HepG2 (cell line): ENCODE data around the gene AFAP1. TPM values are rescaled to one million over a fixed set of nuclear protein-coding genes. Genes with fewer than 3 reads are reported as not detected.

Source experiments
- ATAC-seq: fragments of 200-7000 bp; cut with Tn5 transposase; 3 replicates; pipeline ENCODE4 v1.9.1; 2020; ENCODE audit warnings: mild to moderate bottlenecking, moderate library complexity
- BruUV-seq: library from RNA; stranded (reverse); fragments of 400-500 nt; replicated peaks from 2 replicates; lab custom pipeline; 2021; lab: Mats Ljungman, UMichigan
- CTCF ChIA-PET: fragments of 300-600 bp; formaldehyde crosslinking; extraction: SDS; loops from one replicate; lab custom pipeline; 2021; ENCODE audit warnings: low total read pairs, inconsistent platforms, low intra/inter-chr PET ratio; lab: Yijun Ruan, JAX
- POLR2A ChIA-PET: fragments of 350-600 bp; sonication (Branson Sonifier 250); formaldehyde crosslinking; loops from one replicate; lab custom pipeline; 2020; ENCODE audit warnings: antibody characterized with exemption, inconsistent platforms; lab: Yijun Ruan, JAX
- DNase-seq: peaks from one replicate; pipeline ENCODE4 v3.0.0-alpha.2; 2015; ENCODE audit warnings: low spot score
- FAIRE-seq: peaks from 3 replicates; lab custom pipeline; 2011; peaks lifted over from hg19 to GRCh38; lab: Jason Lieb, UNC
- H2AFZ ChIP-seq: one replicate; pipeline ENCODE4 v1.6.1; 2011; ENCODE audit warnings: low read length, inconsistent platforms
- H3K27ac ChIP-seq: fragments of 300-600 bp; 3 replicates; pipeline ENCODE4 v1.8.0; 2011; ENCODE audit warnings: mixed run types, mild to moderate bottlenecking, mixed read lengths, low read length, inconsistent platforms; ENCODE audit not compliant: insufficient read depth; ENCODE audit errors: extremely low read length
- H3K27me3 ChIP-seq, 2 experiments: fragments of 200-600 bp in 1 of 2; 2 replicates in 1 of 2; 3 replicates in 1 of 2; pipeline versions ENCODE4 v1.6.0 to v1.8.0; 2011; ENCODE audit warnings: low read length in 2 of 2, mild to moderate bottlenecking in 2 of 2, moderate library complexity in 2 of 2, inconsistent platforms in 1 of 2; ENCODE audit not compliant: insufficient read depth in 2 of 2, control insufficient read depth in 1 of 2
- H3K36me3 ChIP-seq, 2 experiments: fragments of 200-600 bp in 1 of 2; replicated peaks in 1 of 2; 2 replicates in 1 of 2; 3 replicates in 1 of 2; pipeline versions ENCODE4 v1.5.1 to v1.8.0; 2011; ENCODE audit warnings: low read length in 2 of 2, inconsistent platforms in 1 of 2; ENCODE audit not compliant: insufficient read depth in 2 of 2, control insufficient read depth in 1 of 2
- H3K4me1 ChIP-seq: 2 replicates; pipeline ENCODE4 v1.5.1; 2012; ENCODE audit warnings: low read length, inconsistent platforms; ENCODE audit not compliant: insufficient read depth
- H3K4me2 ChIP-seq: 2 replicates; pipeline ENCODE4 v1.6.0; 2011; ENCODE audit warnings: low read depth, low read length, inconsistent platforms
- H3K4me3 ChIP-seq, 3 experiments: fragments of 200-600 bp in 1 of 3; sonication (generic), shearing (Covaris generic) in 1 of 3; replicated peaks in 1 of 3; 2 replicates each; pipeline ENCODE4 v1.5.1; 2011 to 2016; ENCODE audit warnings: low read length in 3 of 3, inconsistent platforms in 2 of 3, low read depth in 2 of 3, mild to moderate bottlenecking in 2 of 3, control low read depth in 1 of 3, mixed read lengths in 1 of 3; ENCODE audit not compliant: insufficient read depth in 1 of 3
- H3K79me2 ChIP-seq: one replicate; pipeline ENCODE4 v1.6.1; 2011; ENCODE audit warnings: low read length, inconsistent platforms; ENCODE audit not compliant: insufficient read depth
- H3K9ac ChIP-seq: 2 replicates; pipeline ENCODE4 v1.6.0; 2011; ENCODE audit warnings: mild to moderate bottlenecking, low read depth, low read length, inconsistent platforms; ENCODE audit not compliant: insufficient read depth
- H3K9me3 ChIP-seq: 2 replicates; pipeline ENCODE4 v1.5.1; 2012; ENCODE audit warnings: mild to moderate bottlenecking, low read length
- H4K20me1 ChIP-seq: 2 replicates; pipeline ENCODE4 v1.6.0; 2011; ENCODE audit warnings: inconsistent platforms, mild to moderate bottlenecking, low read length, moderate library complexity; ENCODE audit not compliant: insufficient read depth
- MIER3 ChIP-seq: IDR thresholded peaks from 2 replicates; pipeline ENCODE4 v1.6.1; 2016; ENCODE audit warnings: missing compliant biosample characterization, borderline replicate concordance
- PHF21A ChIP-seq: sonication (generic); formaldehyde crosslinking; IDR thresholded peaks from 2 replicates; pipeline ENCODE4 v1.5.0; 2020; ENCODE audit warnings: mild to moderate bottlenecking, missing genetic modification reagents
- POLR2G ChIP-seq: fragments of 200-400 bp; formaldehyde crosslinking; IDR thresholded peaks from 2 replicates; pipeline ENCODE4 v1.6.1; 2018; ENCODE audit warnings: mild to moderate bottlenecking, low read depth, low read length, moderate library complexity
- RBFOX2 ChIP-seq: fragments of 200-400 bp; formaldehyde crosslinking; IDR thresholded peaks from 2 replicates; pipeline ENCODE4 v1.6.1; 2017; ENCODE audit warnings: low read depth, mild to moderate bottlenecking, low read length
- RFX5 ChIP-seq: IDR thresholded peaks from 2 replicates; pipeline ENCODE4 v1.6.1; 2011; ENCODE audit warnings: low read depth, low read length, improper control_type of control experiment
- SP140L ChIP-seq: sonication (generic); formaldehyde crosslinking; IDR thresholded peaks from 2 replicates; pipeline ENCODE4 v1.4.0; 2020; ENCODE audit warnings: missing genetic modification reagents, borderline replicate concordance
- ZMYM4 ChIP-seq: sonication (generic); formaldehyde crosslinking; IDR thresholded peaks from 2 replicates; pipeline ENCODE4 v1.8.1; 2023; ENCODE audit warnings: mild to moderate bottlenecking, missing genetic modification reagents
- ZNF160 ChIP-seq: sonication (generic); formaldehyde crosslinking; IDR thresholded peaks from 2 replicates; pipeline ENCODE4 v1.8.0; 2022; ENCODE audit warnings: mild to moderate bottlenecking, inconsistent platforms, missing genetic modification reagents
- ZNF343 ChIP-seq: sonication (generic); formaldehyde crosslinking; IDR thresholded peaks from 2 replicates; pipeline ENCODE4 v1.4.0; 2020; ENCODE audit warnings: mild to moderate bottlenecking, missing genetic modification reagents
- ZNF878 ChIP-seq: sonication (generic); formaldehyde crosslinking; IDR thresholded peaks from 2 replicates; pipeline ENCODE4 v1.8.1; 2023; ENCODE audit warnings: mild to moderate bottlenecking, missing genetic modification reagents, moderate library complexity
- WGBS: methylation state at CpG from one replicate; pipeline ENCODE4 v1.1.6; 2017; ENCODE audit warnings: low lambda C conversion rate; 5-methylcytosine and 5-hydroxymethylcytosine counted together
- in situ Hi-C: cut with HindIII; loops from 2 replicates; pipeline ENCODE4 v1.10.0; 2017; ENCODE audit warnings: low pct_unique_long_range_greater_than_20kb; ENCODE audit not compliant: extremely low pct_ligation_motif_present
- intact Hi-C: fragments of 100-400 bp; cut with micrococcal nuclease; formaldehyde crosslinking; loops from one replicate; pipeline ENCODE4 v1.10.0; 2022; ENCODE audit not compliant: unreplicated experiment
- polyA plus RNA-seq, 8 experiments: library from polyadenylated mRNA; depleted of rRNA in 3 of 8; stranded (reverse) in 7 of 8; unstranded in 1 of 8; fragments of >200 nt; fragmentation: Illumina TruSeq in 4 of 8; extraction: Trizol in 4 of 8; gene quantifications; 2 replicates each; pipeline versions ENCODE4 v1.2.1 to v1.2.3, GENCODE V29; 2011 to 2016; ENCODE audit warnings: low read depth in 4 of 8, missing spikeins in 1 of 8, mixed read lengths in 1 of 8; ENCODE audit not compliant: insufficient read depth in 1 of 8
- total RNA-seq, 5 experiments: library from RNA; depleted of rRNA; stranded (reverse); fragments of >200 nt; fragmentation: Illumina TruSeq; extraction: Trizol; gene quantifications; 2 replicates each; pipeline ENCODE4 v1.2.3, GENCODE V29; 2016; ENCODE audit warnings: low read depth in 1 of 5
- TF ChIP-seq, protein P1 (sequence below): sonication (generic); formaldehyde crosslinking; IDR thresholded peaks from 2 replicates; pipeline ENCODE4 v1.8.0; 2022; ENCODE audit warnings: low read depth, missing genetic modification reagents
- TF ChIP-seq, protein P2 (sequence below): sonication (generic); formaldehyde crosslinking; IDR thresholded peaks from 2 replicates; pipeline ENCODE4 v1.8.1; 2023; ENCODE audit warnings: mild to moderate bottlenecking, missing genetic modification reagents
- TF ChIP-seq, protein P3 (sequence below): sonication (generic); formaldehyde crosslinking; IDR thresholded peaks from 2 replicates; pipeline ENCODE4 v1.4.0; 2020; ENCODE audit warnings: missing genetic modification reagents, mild to moderate bottlenecking, borderline replicate concordance

The AFAP1 gene
- total and polyA plus RNA-seq, 2 of the 13 experiments (the other 11 are each of a cell fraction or from before 2014, with no cell fraction given), result 2.5 TPM

DNA sequence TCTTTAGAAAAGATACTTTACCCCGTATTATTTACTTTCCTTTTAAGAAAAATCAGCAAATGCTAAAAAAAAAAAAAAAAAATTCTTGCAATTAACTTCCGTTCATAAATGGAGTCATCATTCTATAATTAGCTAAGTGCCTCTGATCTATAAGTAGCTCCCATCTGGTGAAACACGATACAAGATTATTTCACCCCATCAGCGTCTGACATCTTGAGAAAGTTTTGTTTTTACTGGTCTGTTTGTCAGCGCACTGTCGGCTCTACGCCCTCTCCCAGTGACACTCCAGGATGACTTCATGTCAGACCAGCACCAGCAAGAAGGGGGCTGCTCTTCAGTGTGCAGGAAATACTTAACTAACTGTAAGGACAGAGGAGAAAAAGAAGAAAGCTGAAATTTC is 108.3 kb downstream of the AFAP1 start:
- ChIA-PET CTCF (no interaction called here), POLR2A (no interaction called here)

DNA sequence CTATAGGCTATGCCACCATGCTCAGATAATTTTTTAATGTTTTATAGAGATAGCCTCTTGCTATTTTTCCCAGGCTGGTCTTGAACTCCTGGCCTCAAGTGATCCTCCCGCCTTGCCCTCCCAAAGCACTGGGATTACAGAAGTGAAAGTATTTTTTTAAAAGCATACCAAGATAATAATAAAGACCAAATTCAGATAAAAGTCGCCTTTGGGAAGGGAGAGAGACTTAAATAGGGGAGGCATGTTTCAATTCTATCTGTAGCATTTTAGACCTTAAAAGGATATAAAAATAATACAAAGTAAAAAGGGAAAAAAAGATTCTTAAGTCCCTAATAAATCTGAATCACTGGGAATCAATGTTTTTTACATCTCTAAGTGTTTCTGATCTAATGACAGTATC is 108.9 kb downstream of the AFAP1 start:
- no peaks in the 10 kb centered on the region for H3K79me2 ChIP-seq
- no peak overlapping the region for H3K27ac ChIP-seq
- no TSS peak for BruUV-seq
- FAIRE-seq, result no peak
- H3K9ac ChIP-seq, result no peak overlapping the region
- peaks cover 0 to 2% of the 10 kb centered on the region in 2 experiments; a peak in 3 of 5 replicates for H3K36me3 ChIP-seq
- ATAC-seq, result no peak
- in situ Hi-C loops, result no loop called here
- TF ChIP-seq RBFOX2 (no peak), RFX5 (no peak), ZNF878 (CRISPR knock-in tag) (no peak), ZNF343 (CRISPR knock-in tag) (no peak), ZMYM4 (no peak), SP140L (CRISPR knock-in tag) (no peak), POLR2G (no peak)
- TF ChIP-seq, protein P1, sequence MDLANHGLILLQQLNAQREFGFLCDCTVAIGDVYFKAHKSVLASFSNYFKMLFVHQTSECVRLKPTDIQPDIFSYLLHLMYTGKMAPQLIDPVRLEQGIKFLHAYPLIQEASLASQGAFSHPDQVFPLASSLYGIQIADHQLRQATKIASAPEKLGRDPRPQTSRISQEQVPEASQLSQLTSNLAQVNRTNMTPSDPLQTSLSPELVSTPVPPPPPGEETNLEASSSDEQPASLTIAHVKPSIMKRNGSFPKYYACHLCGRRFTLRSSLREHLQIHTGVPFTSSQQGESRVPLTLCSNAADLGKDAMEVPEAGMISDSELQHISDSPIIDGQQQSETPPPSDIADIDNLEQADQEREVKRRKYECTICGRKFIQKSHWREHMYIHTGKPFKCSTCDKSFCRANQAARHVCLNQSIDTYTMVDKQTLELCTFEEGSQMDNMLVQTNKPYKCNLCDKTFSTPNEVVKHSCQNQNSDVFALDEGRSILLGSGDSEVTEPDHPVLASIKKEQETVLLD (CRISPR knock-in tag), result no peak
- TF ChIP-seq, protein P2, sequence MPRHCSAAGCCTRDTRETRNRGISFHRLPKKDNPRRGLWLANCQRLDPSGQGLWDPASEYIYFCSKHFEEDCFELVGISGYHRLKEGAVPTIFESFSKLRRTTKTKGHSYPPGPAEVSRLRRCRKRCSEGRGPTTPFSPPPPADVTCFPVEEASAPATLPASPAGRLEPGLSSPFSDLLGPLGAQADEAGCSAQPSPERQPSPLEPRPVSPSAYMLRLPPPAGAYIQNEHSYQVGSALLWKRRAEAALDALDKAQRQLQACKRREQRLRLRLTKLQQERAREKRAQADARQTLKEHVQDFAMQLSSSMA (CRISPR knock-in tag), result no peak
- TF ChIP-seq, protein P3, sequence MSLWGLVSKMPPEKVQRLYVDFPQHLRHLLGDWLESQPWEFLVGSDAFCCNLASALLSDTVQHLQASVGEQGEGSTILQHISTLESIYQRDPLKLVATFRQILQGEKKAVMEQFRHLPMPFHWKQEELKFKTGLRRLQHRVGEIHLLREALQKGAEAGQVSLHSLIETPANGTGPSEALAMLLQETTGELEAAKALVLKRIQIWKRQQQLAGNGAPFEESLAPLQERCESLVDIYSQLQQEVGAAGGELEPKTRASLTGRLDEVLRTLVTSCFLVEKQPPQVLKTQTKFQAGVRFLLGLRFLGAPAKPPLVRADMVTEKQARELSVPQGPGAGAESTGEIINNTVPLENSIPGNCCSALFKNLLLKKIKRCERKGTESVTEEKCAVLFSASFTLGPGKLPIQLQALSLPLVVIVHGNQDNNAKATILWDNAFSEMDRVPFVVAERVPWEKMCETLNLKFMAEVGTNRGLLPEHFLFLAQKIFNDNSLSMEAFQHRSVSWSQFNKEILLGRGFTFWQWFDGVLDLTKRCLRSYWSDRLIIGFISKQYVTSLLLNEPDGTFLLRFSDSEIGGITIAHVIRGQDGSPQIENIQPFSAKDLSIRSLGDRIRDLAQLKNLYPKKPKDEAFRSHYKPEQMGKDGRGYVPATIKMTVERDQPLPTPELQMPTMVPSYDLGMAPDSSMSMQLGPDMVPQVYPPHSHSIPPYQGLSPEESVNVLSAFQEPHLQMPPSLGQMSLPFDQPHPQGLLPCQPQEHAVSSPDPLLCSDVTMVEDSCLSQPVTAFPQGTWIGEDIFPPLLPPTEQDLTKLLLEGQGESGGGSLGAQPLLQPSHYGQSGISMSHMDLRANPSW (CRISPR knock-in tag), result no peak
- DNase-seq, result no peak
- intact Hi-C loops, result no loop called here
- H3K4me2 ChIP-seq, result no peak overlapping the region
- CTCF ChIA-PET, result no interaction called here
- H2AFZ ChIP-seq, result no peak overlapping the region
- no peak overlapping the region for H3K4me3 ChIP-seq
- H3K27me3 ChIP-seq, result no peaks in the 10 kb centered on the region
- 92% methylated on average over 2 of the region's 2 CpGs for WGBS
- POLR2A ChIA-PET, result no interaction called here
- H3K4me1 ChIP-seq, result no peaks in the 10 kb centered on the region
- H4K20me1 ChIP-seq, result no peaks in the 10 kb centered on the region
- no peaks in the 10 kb centered on the region for H3K9me3 ChIP-seq

More for the DNA sequence above, 108.3 kb downstream of the AFAP1 start:
- Histone ChIP-seq H3K4me3 (no peak overlapping the region), H3K9ac (no peak overlapping the region), H3K36me3 (peaks cover 2% of the 10 kb centered on the region in 2 experiments; a peak in 3 of 5 replicates), H3K27me3 (no peaks in the 10 kb centered on the region), H3K4me1 (no peaks in the 10 kb centered on the region), H3K4me2 (no peak overlapping the region), H3K9me3 (no peaks in the 10 kb centered on the region), H4K20me1 (no peaks in the 10 kb centered on the region)
- no TSS peak for BruUV-seq
- no peak for ATAC-seq
- intact Hi-C loops, result no loop called here
- no peak for FAIRE-seq
- DNase-seq, result no peak
- 97% methylated on average over 7 of the region's 7 CpGs for WGBS
- TF ChIP-seq MIER3 (CRISPR knock-in tag) (no peak), PHF21A (CRISPR knock-in tag) (no peak), ZNF160 (CRISPR knock-in tag) (no peak)
- TF ChIP-seq, all 625 proteins: peak for 0
- Histone ChIP-seq H2AFZ (no peak overlapping the region), H3K27ac (no peak overlapping the region), H3K79me2 (no peaks in the 10 kb centered on the region)
- in situ Hi-C loops, result no loop called here
